GM18520 (cell line): ENCODE measurements around the gene RAB8A.
"Not testable (repeated sequence)": the region's sequence is repeated elsewhere in the genome, so short reads cannot be mapped to it uniquely, and the experiment has no call there.

ENCODE experiments used
- ATAC-seq: cut with Tn5 transposase; IDR thresholded peaks from one replicate; pipeline ENCODE4 v1.9.1; 2021; ENCODE audit not compliant: unreplicated experiment

RAB8A gene

GRCh38 chr19:16167055-16167454 is 55.4 kb downstream of the RAB8A start:
- no peak for ATAC-seq

- ATAC-seq: no peak
Observed at GRCh38 chr19:16168465-16169081, 56.9 kb downstream of the RAB8A start.

- ATAC-seq: no peak
Observed at GRCh38 chr19:16170134-16170533, 58.4 kb downstream of the RAB8A start.

- no peak for ATAC-seq
Observed at GRCh38 chr19:16175954-16176353, 64.3 kb downstream of the RAB8A start.

- not testable (repeated sequence) for ATAC-seq
Observed at GRCh38 chr19:16178866-16179265, 67.2 kb downstream of the RAB8A start.

- ATAC-seq: no peak
Observed at GRCh38 chr19:16180611-16181010, 68.9 kb downstream of the RAB8A start.
